ENCODE results near the gene MPO.

DNA sequence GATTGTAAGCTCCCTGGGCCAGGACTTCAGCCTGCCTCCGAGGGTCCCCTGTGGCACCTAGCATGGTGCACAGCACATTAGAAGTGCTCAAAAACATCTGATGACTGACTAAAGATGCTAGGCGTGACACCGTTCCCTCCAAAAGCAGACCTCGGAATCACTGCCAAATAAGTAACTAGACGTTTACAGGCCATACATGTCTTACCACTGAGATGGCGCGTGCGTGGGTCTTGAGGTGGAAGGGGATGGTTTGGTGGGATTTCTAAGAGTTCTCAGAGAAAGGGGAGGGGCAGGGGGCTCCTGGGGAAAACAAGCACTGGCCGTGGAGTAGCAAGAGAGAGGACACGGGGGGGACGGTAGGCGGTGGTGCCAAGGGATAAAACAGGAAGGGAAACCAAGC lies 12.4 kb downstream of the MPO start:
- TF ChIP-seq, protein P1, sequence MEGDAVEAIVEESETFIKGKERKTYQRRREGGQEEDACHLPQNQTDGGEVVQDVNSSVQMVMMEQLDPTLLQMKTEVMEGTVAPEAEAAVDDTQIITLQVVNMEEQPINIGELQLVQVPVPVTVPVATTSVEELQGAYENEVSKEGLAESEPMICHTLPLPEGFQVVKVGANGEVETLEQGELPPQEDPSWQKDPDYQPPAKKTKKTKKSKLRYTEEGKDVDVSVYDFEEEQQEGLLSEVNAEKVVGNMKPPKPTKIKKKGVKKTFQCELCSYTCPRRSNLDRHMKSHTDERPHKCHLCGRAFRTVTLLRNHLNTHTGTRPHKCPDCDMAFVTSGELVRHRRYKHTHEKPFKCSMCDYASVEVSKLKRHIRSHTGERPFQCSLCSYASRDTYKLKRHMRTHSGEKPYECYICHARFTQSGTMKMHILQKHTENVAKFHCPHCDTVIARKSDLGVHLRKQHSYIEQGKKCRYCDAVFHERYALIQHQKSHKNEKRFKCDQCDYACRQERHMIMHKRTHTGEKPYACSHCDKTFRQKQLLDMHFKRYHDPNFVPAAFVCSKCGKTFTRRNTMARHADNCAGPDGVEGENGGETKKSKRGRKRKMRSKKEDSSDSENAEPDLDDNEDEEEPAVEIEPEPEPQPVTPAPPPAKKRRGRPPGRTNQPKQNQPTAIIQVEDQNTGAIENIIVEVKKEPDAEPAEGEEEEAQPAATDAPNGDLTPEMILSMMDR (IDR thresholded peaks at IDR 0.05), result no peak
- TF ChIP-seq POLR2A (IDR thresholded peaks at IDR 0.05), result no peak
- TF ChIP-seq EP300 (IDR thresholded peaks at IDR 0.05), result no peak

All from ovary (tissue), 3 donors.